Measurements from ENCODE around the gene RHEB.

Gene RHEB

GRCh38 chr7:151559557-151560183 is 40.0 kb upstream of the RHEB start:
- Histone ChIP-seq H2AFZ (ENCODE audit: low read depth, low read length) (no peak overlapping the region), H3K4me2 (ENCODE audit: low read length) (no peak overlapping the region), H4K20me1 (ENCODE audit: insufficient read depth, low read length) (no peaks in the 10 kb centered on the region), H3K36me3 (replicated peaks; ENCODE audit: low read depth, low read length) (no peaks in the 10 kb centered on the region), H3K9ac (ENCODE audit: low read length) (no peak overlapping the region), H3K27ac (ENCODE audit: low read length) (no peak overlapping the region), H3K4me3 (ENCODE audit: low read length) (no peak overlapping the region), H3K27me3 (ENCODE audit: low read depth, low read length) (no peaks in the 10 kb centered on the region), H3K4me1 (ENCODE audit: low read length) (no peaks in the 10 kb centered on the region), H3K79me2 (ENCODE audit: low read length) (no peaks in the 10 kb centered on the region), H3K9me3 (ENCODE audit: insufficient read depth, low read length) (no peaks in the 10 kb centered on the region)
- TF ChIP-seq, protein P1, sequence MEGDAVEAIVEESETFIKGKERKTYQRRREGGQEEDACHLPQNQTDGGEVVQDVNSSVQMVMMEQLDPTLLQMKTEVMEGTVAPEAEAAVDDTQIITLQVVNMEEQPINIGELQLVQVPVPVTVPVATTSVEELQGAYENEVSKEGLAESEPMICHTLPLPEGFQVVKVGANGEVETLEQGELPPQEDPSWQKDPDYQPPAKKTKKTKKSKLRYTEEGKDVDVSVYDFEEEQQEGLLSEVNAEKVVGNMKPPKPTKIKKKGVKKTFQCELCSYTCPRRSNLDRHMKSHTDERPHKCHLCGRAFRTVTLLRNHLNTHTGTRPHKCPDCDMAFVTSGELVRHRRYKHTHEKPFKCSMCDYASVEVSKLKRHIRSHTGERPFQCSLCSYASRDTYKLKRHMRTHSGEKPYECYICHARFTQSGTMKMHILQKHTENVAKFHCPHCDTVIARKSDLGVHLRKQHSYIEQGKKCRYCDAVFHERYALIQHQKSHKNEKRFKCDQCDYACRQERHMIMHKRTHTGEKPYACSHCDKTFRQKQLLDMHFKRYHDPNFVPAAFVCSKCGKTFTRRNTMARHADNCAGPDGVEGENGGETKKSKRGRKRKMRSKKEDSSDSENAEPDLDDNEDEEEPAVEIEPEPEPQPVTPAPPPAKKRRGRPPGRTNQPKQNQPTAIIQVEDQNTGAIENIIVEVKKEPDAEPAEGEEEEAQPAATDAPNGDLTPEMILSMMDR (IDR thresholded peaks at IDR 0.05; ENCODE audit: low read depth, low read length), result no peak
- TF ChIP-seq EZH2phosphoT487 (IDR thresholded peaks at IDR 0.05; ENCODE audit: low read depth), result no peak

DNA sequence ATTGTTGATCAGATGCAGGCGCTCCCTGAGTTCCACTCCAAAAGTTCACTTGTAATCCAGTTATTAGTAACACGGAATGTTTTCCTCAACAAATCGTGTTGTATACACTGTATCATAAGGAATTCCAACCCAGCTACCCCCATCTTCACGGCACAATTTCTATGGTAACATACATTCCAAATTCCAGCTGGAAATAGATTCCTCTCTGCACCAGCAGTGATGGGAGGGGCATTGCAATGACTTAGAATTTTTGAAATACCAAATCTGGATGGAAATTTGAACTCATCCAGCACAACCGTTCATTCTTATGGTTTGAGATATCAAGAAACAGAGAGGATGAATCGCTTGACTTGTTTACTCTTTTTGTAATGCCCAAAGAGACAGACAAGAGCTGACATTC is 38.9 kb upstream of the RHEB start:
- TF ChIP-seq, protein P1 (IDR thresholded peaks at IDR 0.05; ENCODE audit: low read depth, low read length), result no peak
- TF ChIP-seq EZH2phosphoT487 (IDR thresholded peaks at IDR 0.05; ENCODE audit: low read depth), result no peak

GRCh38 chr7:151556592-151556991 is 36.9 kb upstream of the RHEB start:
- H4K20me1 ChIP-seq (ENCODE audit: insufficient read depth, low read length), result no peaks in the 10 kb centered on the region
- H3K9ac ChIP-seq (ENCODE audit: low read length), result no peak overlapping the region
- 0 out of 2 replicates have a peak, but pooled peaks cover 5% of the 10 kb centered on the region for H3K27me3 ChIP-seq (ENCODE audit: low read depth, low read length)
- no peaks in the 10 kb centered on the region for H3K79me2 ChIP-seq (ENCODE audit: low read length)
- H3K9me3 ChIP-seq (ENCODE audit: insufficient read depth, low read length), result no peaks in the 10 kb centered on the region
- H3K27ac ChIP-seq (ENCODE audit: low read length), result no peak overlapping the region
- TF ChIP-seq, protein P1 (IDR thresholded peaks at IDR 0.05; ENCODE audit: low read depth, low read length), result no peak
- no peak for TF ChIP-seq EZH2phosphoT487 (IDR thresholded peaks at IDR 0.05; ENCODE audit: low read depth)
- no peaks in the 10 kb centered on the region for H3K4me1 ChIP-seq (ENCODE audit: low read length)
- H2AFZ ChIP-seq (ENCODE audit: low read depth, low read length), result no peak overlapping the region
- no peak overlapping the region for H3K4me3 ChIP-seq (ENCODE audit: low read length)
- no peak overlapping the region for H3K4me2 ChIP-seq (ENCODE audit: low read length)
- no peaks in the 10 kb centered on the region for H3K36me3 ChIP-seq (replicated peaks; ENCODE audit: low read depth, low read length)

More for the DNA sequence above, 38.9 kb upstream of the RHEB start:
- no peaks in the 10 kb centered on the region for H3K36me3 ChIP-seq (replicated peaks; ENCODE audit: low read depth, low read length)
- H3K4me3 ChIP-seq (ENCODE audit: low read length), result no peak overlapping the region
- H3K9ac ChIP-seq (ENCODE audit: low read length), result no peak overlapping the region
- H3K27ac ChIP-seq (ENCODE audit: low read length), result no peak overlapping the region
- H3K4me1 ChIP-seq (ENCODE audit: low read length), result no peaks in the 10 kb centered on the region
- no peaks in the 10 kb centered on the region for H3K79me2 ChIP-seq (ENCODE audit: low read length)
- no peaks in the 10 kb centered on the region for H3K9me3 ChIP-seq (ENCODE audit: insufficient read depth, low read length)
- no peaks in the 10 kb centered on the region for H4K20me1 ChIP-seq (ENCODE audit: insufficient read depth, low read length)
- no peak overlapping the region for H3K4me2 ChIP-seq (ENCODE audit: low read length)
- no peaks in the 10 kb centered on the region for H3K27me3 ChIP-seq (ENCODE audit: low read depth, low read length)
- H2AFZ ChIP-seq (ENCODE audit: low read depth, low read length), result no peak overlapping the region

DNA sequence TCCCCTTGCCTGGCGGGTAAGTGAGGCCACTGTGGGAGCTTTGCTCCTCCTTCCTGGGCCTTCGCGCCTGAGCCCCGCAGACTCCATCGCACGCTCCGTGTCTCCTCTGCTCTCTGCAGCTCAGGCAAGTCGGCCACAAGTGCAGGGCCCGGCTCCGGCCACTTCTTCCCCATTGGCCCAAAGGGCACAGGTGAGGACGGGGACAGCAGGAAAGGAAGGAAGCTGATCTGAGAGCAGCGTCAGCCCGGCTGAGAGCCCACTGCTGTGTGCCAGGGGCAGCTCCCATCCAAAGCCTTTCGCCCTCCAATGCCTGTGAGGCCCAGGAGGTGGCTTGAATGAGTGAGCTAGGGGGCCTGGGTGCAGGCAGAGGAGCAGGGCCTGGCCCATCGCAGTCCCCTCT is 33.7 kb upstream of the RHEB start:
- TF ChIP-seq, protein P1 (IDR thresholded peaks at IDR 0.05; ENCODE audit: low read depth, low read length), result no peak
- no peak for TF ChIP-seq EZH2phosphoT487 (IDR thresholded peaks at IDR 0.05; ENCODE audit: low read depth)
- Histone ChIP-seq H3K9ac (ENCODE audit: low read length) (no peak overlapping the region), H3K4me2 (ENCODE audit: low read length) (no peak overlapping the region), H3K79me2 (ENCODE audit: low read length) (no peaks in the 10 kb centered on the region), H2AFZ (ENCODE audit: low read depth, low read length) (no peak overlapping the region), H3K27ac (ENCODE audit: low read length) (no peak overlapping the region), H3K9me3 (ENCODE audit: insufficient read depth, low read length) (no peaks in the 10 kb centered on the region), H3K36me3 (replicated peaks; ENCODE audit: low read depth, low read length) (no peaks in the 10 kb centered on the region), H3K27me3 (ENCODE audit: low read depth, low read length) (peaks cover 7% of the 10 kb centered on the region; the same call in 1 of the 2 replicates), H3K4me1 (ENCODE audit: low read length) (no peaks in the 10 kb centered on the region), H3K4me3 (ENCODE audit: low read length) (no peak overlapping the region), H4K20me1 (ENCODE audit: insufficient read depth, low read length) (no peaks in the 10 kb centered on the region)
